Epithelial cell of prostate (primary cell): ENCODE data around the gene S1PR5.

Source experiments
- DNase-seq: peaks from one replicate; pipeline ENCODE4 v3.0.0-alpha.2; 2011; ENCODE audit warnings: low read depth, low spot score
- H3K27ac ChIP-seq: fragments of 450-650 bp; 2 replicates; pipeline ENCODE4 v1.5.1; 2017; ENCODE audit warnings: mild to moderate bottlenecking

Gene S1PR5

DNA sequence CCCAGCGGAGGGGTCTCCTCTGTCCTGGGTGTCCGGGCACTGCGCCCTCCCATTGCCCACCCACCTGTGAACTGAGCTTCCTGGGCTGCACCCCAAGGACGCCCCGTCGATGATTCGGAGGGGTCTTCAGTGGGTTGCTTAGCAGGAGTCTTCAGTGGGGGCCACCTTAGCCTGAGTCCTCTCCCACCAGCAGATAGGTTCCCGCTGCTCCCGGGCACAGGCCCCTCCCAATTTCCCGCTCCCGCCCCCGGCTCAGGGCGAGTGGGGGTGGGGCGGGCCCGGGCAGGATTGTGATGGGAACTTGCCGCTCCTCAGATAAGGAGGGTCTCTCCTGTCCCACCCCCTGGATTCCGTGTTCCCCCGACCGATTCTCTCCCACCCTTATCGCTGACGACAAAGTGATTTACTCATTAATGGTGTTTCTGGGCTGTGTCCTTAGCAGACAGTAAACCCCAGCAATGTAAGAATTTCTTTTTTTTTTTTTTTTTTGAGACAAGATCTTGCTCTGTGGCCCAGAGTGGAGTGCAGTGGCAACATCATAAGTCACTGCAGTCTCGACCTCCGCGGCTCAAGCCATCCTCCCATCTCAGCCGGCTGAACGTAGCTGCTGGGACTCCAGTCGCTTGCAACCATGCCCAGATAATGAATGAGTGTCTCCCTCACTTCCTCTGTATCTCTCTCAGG is 655 bp upstream of the S1PR5 start:
- H3K27ac ChIP-seq, result peak overlapping the region; percentile 46
- no peak for DNase-seq

DNA sequence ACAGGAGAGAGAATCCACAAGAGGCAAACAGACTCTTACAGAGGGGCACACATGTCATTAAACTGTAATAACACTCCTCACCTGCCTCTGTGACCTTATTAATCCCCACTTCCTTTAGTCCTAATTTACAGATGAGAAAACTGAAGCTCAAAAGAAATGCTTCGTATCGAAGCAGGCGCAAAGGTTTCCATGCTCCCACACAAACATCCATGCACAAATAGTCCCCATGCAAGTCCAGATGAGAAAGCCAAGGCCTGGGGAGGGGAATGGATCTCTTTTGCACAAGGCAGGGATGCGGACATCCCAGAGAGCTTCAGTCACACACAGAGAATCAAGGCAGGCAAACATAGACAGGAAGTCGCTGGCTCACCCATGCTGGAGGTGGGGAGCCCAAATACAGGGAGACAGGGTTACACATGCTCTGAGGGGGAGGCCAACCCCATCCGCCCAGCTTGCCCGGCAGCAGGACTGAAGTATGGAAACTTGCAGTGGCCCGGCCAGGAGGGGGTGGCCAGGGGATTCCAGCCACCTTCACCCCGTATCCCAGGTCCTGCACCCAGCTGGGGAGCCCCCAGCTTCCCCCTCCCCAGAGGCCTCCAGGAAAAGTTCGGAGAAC is 468 bp downstream of the S1PR5 start:
- H3K27ac ChIP-seq, result peak overlapping the region; percentile 46
- DNase-seq, result no peak

DNA sequence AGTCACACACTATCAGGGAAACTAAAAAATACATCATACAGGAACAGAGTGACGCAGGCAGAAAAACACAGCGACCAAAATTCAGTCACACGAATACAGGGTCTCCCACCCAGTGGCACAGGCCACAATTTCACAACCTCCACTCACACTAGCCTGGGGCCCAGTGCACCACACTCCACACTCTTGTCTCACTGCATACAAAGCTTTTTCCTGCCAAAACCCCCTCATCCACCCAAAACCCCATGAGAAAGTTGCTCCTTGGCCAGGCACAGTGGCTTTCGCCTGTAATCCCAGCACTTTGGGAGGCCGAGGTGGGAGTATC is 1.2 kb downstream of the S1PR5 start:
- H3K27ac ChIP-seq, result peak overlapping the region; percentile 46
- no peak for DNase-seq

DNA sequence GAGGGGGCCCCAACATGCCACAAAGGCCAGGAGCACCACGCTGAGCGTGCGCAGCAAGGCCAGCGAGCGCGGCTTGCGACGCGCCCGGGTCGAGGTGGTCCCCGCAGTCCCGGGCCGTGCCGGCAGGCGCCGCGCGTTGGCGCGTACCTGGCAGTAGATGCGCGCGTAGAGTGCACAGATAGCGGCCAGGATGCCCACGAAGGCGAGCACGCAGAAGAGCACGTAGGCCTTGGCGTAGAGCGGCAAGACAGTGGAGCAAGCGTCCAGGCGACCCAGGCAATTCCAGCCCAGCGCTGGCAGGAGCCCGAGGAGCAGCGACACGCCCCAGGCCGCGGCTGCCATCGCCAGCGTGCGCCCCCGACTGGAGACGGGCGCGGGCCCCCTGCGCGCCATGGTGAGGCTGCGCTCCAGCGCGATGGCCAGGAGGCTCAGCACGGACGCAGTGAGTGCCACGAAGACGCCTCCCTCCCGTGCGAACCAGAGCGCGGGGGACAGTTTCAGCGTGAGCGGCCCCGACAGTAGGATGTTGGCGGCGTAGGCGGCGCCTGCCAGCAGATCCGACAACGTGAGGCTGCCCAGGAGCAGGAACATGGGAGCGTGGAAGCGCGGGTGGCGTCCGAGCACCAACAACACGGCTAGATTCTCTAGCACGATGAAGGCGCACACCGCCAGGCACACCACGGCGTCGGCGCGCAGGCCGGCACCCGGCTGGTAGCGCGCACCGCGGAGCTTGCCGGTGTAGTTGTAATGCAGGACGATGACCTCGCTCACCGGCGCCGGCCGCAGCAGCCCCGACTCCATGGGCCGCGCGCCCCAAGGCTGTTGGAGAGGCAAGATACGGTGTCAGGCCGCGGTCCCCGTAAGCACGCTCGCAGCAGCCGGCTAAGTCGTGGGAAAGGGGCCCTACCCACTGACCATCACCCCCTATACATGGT is 2.8 kb downstream of the S1PR5 start:
- no peak overlapping the region for H3K27ac ChIP-seq
- no peak for DNase-seq

GRCh38 chr19:10513223-10513622 is 4.0 kb downstream of the S1PR5 start:
- H3K27ac ChIP-seq, result no peak overlapping the region
- no peak for DNase-seq

DNA sequence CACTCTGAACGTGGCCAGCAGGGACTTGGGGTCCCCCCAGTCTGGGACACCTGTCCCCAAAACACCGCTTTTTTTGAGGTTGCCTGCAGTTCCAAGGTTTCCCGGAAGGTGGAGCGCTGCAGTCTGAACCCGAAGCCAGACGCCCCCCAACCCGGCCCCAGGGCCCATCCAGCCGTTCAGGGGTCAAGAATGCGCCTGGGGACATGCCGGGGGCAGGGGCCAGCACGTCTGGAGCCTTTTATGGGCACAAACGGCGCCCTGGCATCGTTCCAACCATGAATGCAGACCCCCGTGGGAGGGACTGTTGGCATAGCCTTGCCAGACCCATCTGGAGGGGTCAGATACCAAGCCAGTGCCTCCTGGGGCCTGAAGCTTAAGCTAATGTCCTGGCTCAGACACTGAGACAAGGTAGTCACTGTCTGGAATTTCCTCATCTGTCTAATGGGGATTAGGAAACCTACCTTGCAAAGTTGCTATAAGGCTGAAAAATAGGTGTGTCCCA is 6.9 kb downstream of the S1PR5 start:
- peak overlapping the region; percentile 57 for H3K27ac ChIP-seq
- DNase-seq, result peak; percentile 33

GRCh38 chr19:10508707-10509106 is 8.5 kb downstream of the S1PR5 start:
- DNase-seq, result no peak
- no peak overlapping the region for H3K27ac ChIP-seq

DNA sequence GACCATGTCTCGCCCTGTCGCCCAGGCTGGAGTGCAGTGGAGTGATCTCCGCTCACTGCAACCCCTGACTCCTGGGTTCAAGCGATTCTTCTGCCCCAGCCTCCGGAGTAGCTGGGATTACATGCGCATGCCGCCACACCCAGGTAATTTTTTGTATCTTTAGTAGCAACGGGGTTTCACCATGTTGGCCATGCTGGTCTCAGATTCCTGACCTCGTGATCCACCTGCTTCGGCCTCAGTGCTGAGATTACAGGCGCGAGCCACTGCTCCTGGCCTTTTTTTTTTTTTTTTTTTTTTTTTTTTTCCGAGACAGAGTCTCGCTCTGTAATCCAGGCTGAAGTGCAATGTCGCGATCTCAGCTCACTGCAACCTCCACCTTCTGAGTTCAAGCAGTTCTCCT is 9.2 kb downstream of the S1PR5 start:
- DNase-seq, result no peak
- no peak overlapping the region for H3K27ac ChIP-seq

DNA sequence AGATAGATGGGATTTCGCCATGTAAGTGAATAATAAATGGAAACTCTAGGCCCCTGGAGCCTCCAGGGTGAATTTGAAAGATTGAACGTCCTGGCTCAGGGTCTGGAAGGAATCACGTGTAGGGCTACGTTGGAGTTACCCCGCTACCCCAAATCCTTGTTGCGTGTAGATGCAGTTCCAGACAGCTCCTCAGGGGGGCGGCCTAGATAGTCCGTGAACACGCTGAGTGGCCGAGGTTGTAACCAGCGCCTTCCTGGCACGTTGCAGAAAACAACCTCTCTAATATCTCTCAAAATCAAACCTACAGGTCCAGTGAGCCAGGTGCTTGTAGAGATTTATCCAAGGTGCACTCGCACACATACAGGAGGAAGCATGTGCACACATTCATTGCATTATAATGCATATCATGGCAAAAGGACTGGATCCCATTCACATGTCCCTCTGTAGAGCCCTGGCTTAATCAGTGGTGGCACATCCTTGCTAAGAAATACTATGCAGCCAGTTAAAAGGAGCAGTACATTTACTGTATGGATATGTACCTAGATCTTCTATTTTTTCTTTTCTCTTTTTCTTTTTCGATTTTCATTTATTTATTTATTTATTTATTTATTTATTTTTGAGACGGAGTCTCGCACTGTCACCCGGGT is 11.5 kb downstream of the S1PR5 start:
- no peak for DNase-seq
- H3K27ac ChIP-seq, result no peak overlapping the region

- peak within 1 kb of the TSS; percentile 79 for H3K27ac ChIP-seq
- DNase-seq, result no peak
These were observed 14.1 kb downstream of the S1PR5 start, which contains the start of gene KEAP1 for GRCh38 chr19:10503002-10503789. KEAP1 (minus strand) TSS chr19:10503356; CDS start chr19:10500033, 3,323 bp downstream.

DNA sequence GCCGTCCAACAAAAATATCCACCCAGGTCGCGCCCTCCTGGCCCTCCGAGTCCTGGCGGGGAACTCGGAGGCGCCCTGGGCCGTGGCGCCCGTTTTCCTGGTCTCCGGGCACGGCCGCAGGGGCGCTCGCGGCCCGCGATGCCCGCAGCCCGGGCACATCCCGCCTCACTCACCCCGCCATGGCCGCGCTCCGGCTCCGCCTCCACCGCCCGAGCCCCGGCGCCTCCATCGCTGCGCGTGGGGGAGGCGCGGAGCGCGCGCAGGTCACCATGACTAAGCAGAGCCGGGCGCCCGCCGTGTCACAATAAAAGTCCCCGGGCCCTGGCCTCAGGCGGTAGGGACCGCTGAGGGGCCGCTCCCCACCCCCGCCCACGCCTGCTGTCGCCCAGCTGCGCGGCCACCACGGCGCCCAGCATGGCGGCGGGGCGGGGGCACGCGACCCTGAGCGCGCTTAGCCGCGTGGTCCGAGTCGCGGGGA is 14.7 kb downstream of the S1PR5 start:
- H3K27ac ChIP-seq, result peak overlapping the region; percentile 79

GRCh38 chr19:10501971-10502523 is 15.2 kb downstream of the S1PR5 start:
- peak overlapping the region; percentile 79 for H3K27ac ChIP-seq
- no peak for DNase-seq

More for the DNA sequence above, 14.7 kb downstream of the S1PR5 start:
- DNase-seq, result peak; percentile 44

- no peak overlapping the region for H3K27ac ChIP-seq
- no peak for DNase-seq
These were observed 17.0 kb downstream of the S1PR5 start for GRCh38 chr19:10500247-10500592.

DNA sequence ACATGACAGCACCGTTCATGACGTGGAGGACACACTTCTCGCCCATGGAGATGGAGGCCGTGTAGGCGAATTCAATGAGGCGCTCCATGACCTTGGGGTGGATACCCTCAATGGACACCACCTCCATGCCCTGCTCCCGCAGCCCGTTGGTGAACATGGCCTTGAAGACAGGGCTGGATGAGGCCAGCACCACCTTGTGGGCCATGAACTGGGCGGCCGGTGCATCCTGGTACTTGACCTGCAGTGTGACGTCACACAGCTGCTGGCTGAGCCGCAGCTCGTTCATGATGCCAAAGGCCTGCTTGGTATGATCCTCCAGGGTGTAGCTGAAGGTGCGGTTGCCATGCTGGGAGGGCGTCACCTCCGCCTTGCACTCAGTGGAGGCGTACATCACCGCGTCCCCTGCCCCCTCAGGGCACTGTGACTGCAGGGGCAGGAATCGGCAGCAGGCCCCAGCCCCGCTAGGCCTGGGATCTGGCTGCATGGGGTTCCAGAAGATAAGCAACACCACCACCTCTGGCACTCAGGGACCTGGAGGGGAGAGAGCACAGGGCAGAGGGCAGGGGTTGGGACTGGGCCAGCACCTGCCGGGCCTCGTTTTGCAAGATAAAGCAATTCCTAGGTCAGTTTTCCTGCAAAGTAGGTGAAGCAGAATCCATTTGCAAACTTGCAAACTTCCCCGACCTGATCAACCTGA is 17.5 kb downstream of the S1PR5 start:
- DNase-seq, result no peak
- no peak overlapping the region for H3K27ac ChIP-seq

GRCh38 chr19:10497371-10497770 is 19.9 kb downstream of the S1PR5 start:
- DNase-seq, result no peak
- no peak overlapping the region for H3K27ac ChIP-seq

GRCh38 chr19:10491472-10492047 is 25.7 kb downstream of the S1PR5 start:
- no peak overlapping the region for H3K27ac ChIP-seq

GRCh38 chr19:10486551-10486950 is 30.7 kb downstream of the S1PR5 start:
- no peak overlapping the region for H3K27ac ChIP-seq
- DNase-seq, result no peak

More at GRCh38 chr19:10491472-10492047, 25.7 kb downstream of the S1PR5 start:
- no peak for DNase-seq

GRCh38 chr19:10478903-10479384 is 38.3 kb downstream of the S1PR5 start:
- no peak overlapping the region for H3K27ac ChIP-seq
- no peak for DNase-seq
